Measurements from ENCODE around the gene HOXB4.

The HOXB4 gene

DNA sequence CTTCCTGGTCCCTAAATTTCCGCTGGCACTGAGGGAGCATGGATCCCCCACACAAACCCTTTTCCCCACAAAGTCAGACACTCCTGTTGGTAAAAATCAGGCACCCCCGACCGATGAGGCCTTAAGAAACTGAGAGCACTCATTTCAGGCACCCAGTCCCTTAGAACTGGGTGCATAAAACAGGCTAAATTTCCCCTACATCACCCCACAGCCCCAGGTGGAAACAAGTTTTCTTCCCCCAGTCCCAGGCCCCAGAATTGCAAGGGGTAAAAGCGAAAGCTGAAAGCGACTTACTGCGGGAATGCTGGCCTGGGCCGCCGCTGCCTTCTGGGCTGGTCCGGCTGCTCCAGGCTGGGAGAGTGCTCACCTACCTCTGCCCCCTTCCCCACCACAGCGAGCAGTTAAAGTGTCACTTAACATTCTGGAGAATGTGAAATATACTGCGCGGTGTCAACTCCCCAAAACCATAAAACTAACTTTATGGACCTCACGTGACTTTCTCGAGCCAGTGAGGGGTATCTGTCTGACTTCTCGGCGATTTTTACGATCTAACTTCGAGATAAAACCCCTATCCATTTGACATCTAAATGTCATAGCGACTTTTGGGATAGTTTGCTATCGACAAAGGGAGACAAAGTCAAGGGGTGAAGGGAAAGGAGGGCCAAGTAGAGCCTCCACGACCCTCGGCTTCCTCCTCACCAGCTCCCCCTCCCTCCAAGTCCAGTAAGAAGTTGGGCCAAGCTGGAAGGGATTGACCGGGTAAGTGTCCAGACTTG lies 11.9 kb upstream of the HOXB4 start, which contains the start of gene HOXB3:
Gene HOXB3 (minus strand): TSS at position 411 of the 776 bp plus-strand sequence. CDS start 37,767 bp downstream, outside the sequence.
- Histone ChIP-seq H3K36me3 (ENCODE audit: control insufficient read depth in 2 of 2, insufficient read depth in 2 of 2, low read length in 2 of 2) (peaks cover 3 to 13% of the 10 kb centered on the region in 2 donors), H3K27ac (ENCODE audit: low read depth in 2 of 2, low read length in 2 of 2) (peak within 1 kb of the TSS; percentile 75 to 87), H3K4me3 (ENCODE audit: low read length in 2 of 2) (peak within 1 kb of the TSS; percentile 40 to 53), H3K4me1 (ENCODE audit: control insufficient read depth in 2 of 2, insufficient read depth in 2 of 2, low read length in 2 of 2) (peaks cover 19 to 43% of the 10 kb centered on the region in 2 donors), H3K9ac (ENCODE audit: low read depth in 1 of 2, low read length in 2 of 2) (peak within 1 kb of the TSS; percentile 42 to 54), H3K9me3 (ENCODE audit: control insufficient read depth in 2 of 2, low read length in 2 of 2) (no peaks in the 10 kb centered on the region), H3K27me3 (ENCODE audit: control insufficient read depth in 2 of 2, insufficient read depth in 2 of 2, low read length in 2 of 2) (no peaks in the 10 kb centered on the region)

DNA sequence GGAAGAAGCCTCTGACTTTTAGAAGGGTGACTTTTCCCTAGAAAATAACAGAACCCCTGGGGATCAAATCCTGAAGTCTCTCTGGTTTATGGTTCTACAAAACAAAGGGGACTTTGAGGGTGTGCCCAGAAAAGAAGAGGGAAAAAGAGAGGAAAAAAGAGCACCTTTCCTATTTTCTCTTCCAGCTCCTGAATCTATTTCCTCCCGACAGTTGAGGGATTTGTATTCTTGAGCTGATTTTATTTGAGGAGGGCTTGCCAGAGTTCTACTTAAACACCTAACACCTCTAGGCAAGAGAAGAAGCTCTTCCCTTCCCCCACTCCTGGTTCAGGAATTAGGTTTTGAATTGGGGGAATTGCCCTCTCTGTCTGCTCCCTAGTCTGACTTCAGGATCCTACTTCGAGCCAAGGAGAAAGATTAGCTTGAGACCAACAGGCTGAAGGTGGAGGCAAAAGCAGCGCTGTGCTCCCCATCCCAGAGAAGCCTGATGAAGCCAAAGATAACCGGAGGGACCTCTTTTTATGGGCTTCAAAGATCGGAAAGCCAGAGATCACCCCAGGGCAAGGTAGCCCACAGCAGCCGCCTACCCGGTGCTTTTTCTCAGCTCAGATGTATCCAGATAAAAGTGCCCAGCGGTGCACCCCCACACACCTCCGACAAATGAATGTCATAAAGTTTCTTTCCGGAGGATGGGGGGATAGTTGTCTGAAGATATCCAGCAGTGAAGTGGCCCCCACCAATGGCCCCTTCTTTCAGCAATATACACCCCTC lies 11.1 kb upstream of the HOXB4 start:
- no peaks in the 10 kb centered on the region for H3K9me3 ChIP-seq (ENCODE audit: control insufficient read depth in 2 of 2, low read length in 2 of 2)
- peak overlapping the region; percentile 40 to 53 for H3K4me3 ChIP-seq (ENCODE audit: low read length in 2 of 2)
- peaks cover 19 to 49% of the 10 kb centered on the region in 2 donors for H3K4me1 ChIP-seq (ENCODE audit: control insufficient read depth in 2 of 2, insufficient read depth in 2 of 2, low read length in 2 of 2)
- H3K9ac ChIP-seq (ENCODE audit: low read depth in 1 of 2, low read length in 2 of 2), result peak overlapping the region; percentile 13 to 42
- no peaks in the 10 kb centered on the region for H3K27me3 ChIP-seq (ENCODE audit: control insufficient read depth in 2 of 2, insufficient read depth in 2 of 2, low read length in 2 of 2)
- H3K36me3 ChIP-seq (ENCODE audit: control insufficient read depth in 2 of 2, insufficient read depth in 2 of 2, low read length in 2 of 2), result peaks cover 0 to 6% of the 10 kb centered on the region in 2 donors
- peak overlapping the region; percentile 75 to 87 for H3K27ac ChIP-seq (ENCODE audit: low read depth in 2 of 2, low read length in 2 of 2)

DNA sequence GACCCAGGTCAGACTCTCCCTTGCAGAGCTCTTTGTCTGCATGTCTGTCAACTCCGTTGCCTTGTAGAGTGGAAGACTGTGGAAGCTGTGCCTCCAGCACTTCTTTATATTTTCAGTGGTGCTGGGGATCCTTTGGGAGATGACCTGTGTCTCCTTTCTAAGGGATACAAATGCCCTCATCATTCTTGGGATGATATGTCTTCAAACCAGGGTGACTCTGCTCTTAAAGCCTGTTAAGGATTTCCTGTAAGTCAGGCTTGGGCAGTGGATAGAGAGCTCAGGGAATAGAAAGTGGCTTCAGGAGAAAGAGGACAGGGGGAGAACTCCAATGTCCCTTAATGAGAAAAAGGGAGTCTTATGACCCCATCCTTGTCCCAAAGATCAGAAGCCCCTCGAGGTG lies 10.4 kb upstream of the HOXB4 start:
- peak overlapping the region in 1 of 2 donors; percentile 53 for H3K4me3 ChIP-seq (ENCODE audit: low read length in 2 of 2)
- peak overlapping the region; percentile 75 to 87 for H3K27ac ChIP-seq (ENCODE audit: low read depth in 2 of 2, low read length in 2 of 2)
- no peaks in the 10 kb centered on the region for H3K27me3 ChIP-seq (ENCODE audit: control insufficient read depth in 2 of 2, insufficient read depth in 2 of 2, low read length in 2 of 2)
- H3K9me3 ChIP-seq (ENCODE audit: control insufficient read depth in 2 of 2, low read length in 2 of 2), result no peaks in the 10 kb centered on the region
- H3K9ac ChIP-seq (ENCODE audit: low read depth in 1 of 2, low read length in 2 of 2), result peak overlapping the region; percentile 24 to 42
- peaks cover 19 to 54% of the 10 kb centered on the region in 2 donors for H3K4me1 ChIP-seq (ENCODE audit: control insufficient read depth in 2 of 2, insufficient read depth in 2 of 2, low read length in 2 of 2)
- H3K36me3 ChIP-seq (ENCODE audit: control insufficient read depth in 2 of 2, insufficient read depth in 2 of 2, low read length in 2 of 2), result peaks cover 0 to 7% of the 10 kb centered on the region in 2 donors

DNA sequence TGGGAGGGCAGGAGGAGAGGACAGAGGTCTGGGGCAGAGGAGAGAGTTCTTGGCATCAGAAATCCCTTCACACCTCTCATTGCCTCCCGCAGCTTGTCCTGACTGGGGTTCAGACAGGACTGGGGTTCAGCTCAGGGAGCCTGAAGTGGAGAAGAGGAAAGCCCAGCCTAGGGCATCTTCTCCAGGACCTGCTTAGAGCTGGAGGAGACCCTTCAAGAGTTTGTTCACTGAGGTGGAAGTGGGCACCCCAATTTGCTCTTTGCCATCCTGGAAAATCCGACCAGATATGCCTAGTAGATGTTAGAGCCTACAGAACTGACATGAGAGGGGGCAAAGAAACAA lies 9.9 kb upstream of the HOXB4 start:
- peaks cover 19 to 54% of the 10 kb centered on the region in 2 donors for H3K4me1 ChIP-seq (ENCODE audit: control insufficient read depth in 2 of 2, insufficient read depth in 2 of 2, low read length in 2 of 2)
- H3K4me3 ChIP-seq (ENCODE audit: low read length in 2 of 2), result peak overlapping the region; percentile 24 to 53
- H3K9me3 ChIP-seq (ENCODE audit: control insufficient read depth in 2 of 2, low read length in 2 of 2), result no peaks in the 10 kb centered on the region
- no peaks in the 10 kb centered on the region for H3K27me3 ChIP-seq (ENCODE audit: control insufficient read depth in 2 of 2, insufficient read depth in 2 of 2, low read length in 2 of 2)
- peaks cover 0 to 8% of the 10 kb centered on the region in 2 donors for H3K36me3 ChIP-seq (ENCODE audit: control insufficient read depth in 2 of 2, insufficient read depth in 2 of 2, low read length in 2 of 2)
- H3K9ac ChIP-seq (ENCODE audit: low read depth in 1 of 2, low read length in 2 of 2), result peak overlapping the region in 1 of 2 donors; percentile 24
- H3K27ac ChIP-seq (ENCODE audit: low read depth in 2 of 2, low read length in 2 of 2), result peak overlapping the region; percentile 75 to 87

DNA sequence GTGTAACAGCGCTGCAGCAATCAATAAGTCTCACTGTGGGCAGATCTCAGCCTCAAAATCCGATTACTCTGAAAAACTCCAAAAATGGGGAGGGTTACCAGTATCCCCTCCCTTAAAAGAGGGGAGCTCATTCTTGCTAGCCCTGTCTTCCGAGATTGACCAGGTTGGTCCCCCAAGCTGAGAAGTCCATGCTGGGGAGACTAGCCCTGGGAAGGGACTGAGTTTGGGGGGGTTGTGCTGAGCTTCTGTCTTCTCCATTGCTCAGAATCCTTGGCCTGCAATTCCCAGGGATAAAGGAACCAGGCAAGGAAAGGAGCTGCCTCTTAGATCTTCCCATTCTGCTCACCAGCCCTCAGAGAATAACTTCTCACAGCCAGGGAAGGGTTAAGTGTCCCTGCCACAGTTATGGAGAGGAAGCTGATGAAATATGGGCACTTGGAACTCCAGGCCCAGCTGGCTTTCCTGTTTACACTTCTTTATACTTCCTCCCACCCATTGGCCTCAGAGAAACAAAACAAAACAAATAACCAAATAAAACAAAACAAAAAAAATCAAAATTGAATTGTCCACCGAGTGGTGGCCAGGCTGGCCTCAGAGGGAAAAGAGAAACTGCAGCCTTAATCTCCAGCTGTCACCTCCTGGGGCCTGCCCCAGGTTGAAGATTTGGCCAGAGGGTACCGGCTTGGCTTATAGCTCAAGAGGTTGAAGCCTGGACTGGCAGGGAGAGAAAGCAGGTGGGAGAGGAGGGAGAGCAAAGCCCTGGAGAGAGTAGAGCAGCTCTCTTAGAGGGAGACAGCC lies 9.3 kb upstream of the HOXB4 start:
- Histone ChIP-seq H3K27ac (ENCODE audit: low read depth in 2 of 2, low read length in 2 of 2) (peak overlapping the region; percentile 85 to 87), H3K27me3 (ENCODE audit: control insufficient read depth in 2 of 2, insufficient read depth in 2 of 2, low read length in 2 of 2) (no peaks in the 10 kb centered on the region), H3K4me3 (ENCODE audit: low read length in 2 of 2) (peak overlapping the region; percentile 46 to 83), H3K9me3 (ENCODE audit: control insufficient read depth in 2 of 2, low read length in 2 of 2) (no peaks in the 10 kb centered on the region), H3K4me1 (ENCODE audit: control insufficient read depth in 2 of 2, insufficient read depth in 2 of 2, low read length in 2 of 2) (peaks cover 25 to 57% of the 10 kb centered on the region in 2 donors), H3K36me3 (ENCODE audit: control insufficient read depth in 2 of 2, insufficient read depth in 2 of 2, low read length in 2 of 2) (peaks cover 0 to 6% of the 10 kb centered on the region in 2 donors), H3K9ac (ENCODE audit: low read depth in 1 of 2, low read length in 2 of 2) (peak overlapping the region; percentile 35 to 38)

DNA sequence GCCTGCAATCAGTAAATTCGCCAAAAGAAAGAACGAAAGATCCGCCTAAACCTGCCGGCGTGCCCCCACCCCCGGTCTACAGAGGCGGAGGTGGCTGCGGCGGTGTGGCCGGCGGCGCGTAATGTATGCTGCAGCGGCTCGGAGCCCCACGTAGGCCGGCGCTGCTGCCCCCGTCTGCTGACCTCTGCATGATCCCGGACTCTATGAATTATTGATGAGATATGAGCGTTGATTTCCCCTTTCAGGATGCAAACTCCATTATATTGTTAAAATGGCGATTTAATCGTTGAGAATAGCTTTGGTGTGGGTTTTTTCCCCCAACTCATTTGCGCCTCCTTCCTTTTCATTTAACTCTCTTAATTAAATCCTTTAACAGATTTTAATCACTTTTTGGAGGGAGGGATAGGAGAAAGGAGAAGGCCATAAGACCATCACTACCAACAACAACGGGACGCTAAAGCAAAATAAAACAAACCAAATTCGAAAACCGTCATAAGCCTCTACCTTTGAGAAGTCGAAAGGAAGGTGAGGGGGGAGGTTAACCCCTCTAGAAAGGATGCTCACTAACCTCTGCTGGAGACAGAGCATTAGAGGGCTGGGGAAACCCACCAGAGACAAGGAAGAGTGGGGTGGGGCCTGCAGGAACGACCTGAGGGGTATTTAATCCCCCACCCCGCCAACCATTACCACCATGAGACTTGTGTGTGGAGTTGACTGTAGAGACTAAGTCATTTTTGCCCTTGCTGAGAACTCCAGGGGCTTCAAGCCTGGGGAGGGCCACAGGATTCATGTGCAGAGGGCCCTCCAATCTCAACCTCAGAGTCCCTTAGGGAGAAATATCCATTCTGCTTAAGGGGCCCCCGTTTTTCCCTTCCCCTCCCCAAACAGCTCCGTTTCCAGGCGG lies 8.5 kb upstream of the HOXB4 start:
- Histone ChIP-seq H3K27me3 (ENCODE audit: control insufficient read depth in 2 of 2, insufficient read depth in 2 of 2, low read length in 2 of 2) (no peaks in the 10 kb centered on the region), H3K36me3 (ENCODE audit: control insufficient read depth in 2 of 2, insufficient read depth in 2 of 2, low read length in 2 of 2) (peaks cover 0 to 5% of the 10 kb centered on the region in 2 donors), H3K4me3 (ENCODE audit: low read length in 2 of 2) (peak overlapping the region; percentile 78 to 83), H3K9ac (ENCODE audit: low read depth in 1 of 2, low read length in 2 of 2) (peak overlapping the region; percentile 74 to 76), H3K9me3 (ENCODE audit: control insufficient read depth in 2 of 2, low read length in 2 of 2) (no peaks in the 10 kb centered on the region), H3K4me1 (ENCODE audit: control insufficient read depth in 2 of 2, insufficient read depth in 2 of 2, low read length in 2 of 2) (peaks cover 31 to 57% of the 10 kb centered on the region in 2 donors), H3K27ac (ENCODE audit: low read depth in 2 of 2, low read length in 2 of 2) (peak overlapping the region; percentile 85 to 87)

DNA sequence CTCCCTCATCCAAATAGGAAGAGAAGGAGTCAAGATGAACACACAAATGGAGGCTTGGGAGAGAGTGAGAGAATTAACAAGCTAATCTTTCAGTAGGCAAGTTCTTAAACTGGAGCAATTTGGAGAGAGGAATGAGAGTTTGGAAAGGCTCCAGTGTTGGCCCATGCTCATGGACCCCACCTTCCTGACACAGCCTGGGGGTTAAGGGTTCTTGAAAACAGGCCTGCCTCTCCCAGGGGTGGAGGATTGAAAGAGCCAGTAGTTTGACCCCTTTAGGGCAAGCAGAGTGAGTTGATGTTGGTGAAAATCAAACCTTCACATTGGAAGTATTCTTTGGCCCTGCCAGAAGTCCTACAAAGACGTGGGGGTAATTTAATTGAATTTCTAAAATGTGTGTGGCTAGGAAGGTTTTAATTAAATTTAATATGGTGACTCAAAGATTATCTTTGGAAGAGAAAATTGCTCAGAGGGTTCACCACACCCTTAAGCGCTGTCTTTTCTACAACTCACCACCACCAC lies 6.1 kb upstream of the HOXB4 start:
- H3K27ac ChIP-seq (ENCODE audit: low read depth in 2 of 2, low read length in 2 of 2), result peak overlapping the region in 1 of 2 donors; percentile 72
- H3K36me3 ChIP-seq (ENCODE audit: control insufficient read depth in 2 of 2, insufficient read depth in 2 of 2, low read length in 2 of 2), result peaks cover 0 to 3% of the 10 kb centered on the region in 2 donors
- no peak overlapping the region for H3K9ac ChIP-seq (ENCODE audit: low read depth in 1 of 2, low read length in 2 of 2)
- no peak overlapping the region for H3K4me3 ChIP-seq (ENCODE audit: low read length in 2 of 2)
- no peaks in the 10 kb centered on the region for H3K9me3 ChIP-seq (ENCODE audit: control insufficient read depth in 2 of 2, low read length in 2 of 2)
- peaks cover 34 to 56% of the 10 kb centered on the region in 2 donors for H3K4me1 ChIP-seq (ENCODE audit: control insufficient read depth in 2 of 2, insufficient read depth in 2 of 2, low read length in 2 of 2)
- peaks cover 2 to 4% of the 10 kb centered on the region in 2 donors for H3K27me3 ChIP-seq (ENCODE audit: control insufficient read depth in 2 of 2, insufficient read depth in 2 of 2, low read length in 2 of 2)

DNA sequence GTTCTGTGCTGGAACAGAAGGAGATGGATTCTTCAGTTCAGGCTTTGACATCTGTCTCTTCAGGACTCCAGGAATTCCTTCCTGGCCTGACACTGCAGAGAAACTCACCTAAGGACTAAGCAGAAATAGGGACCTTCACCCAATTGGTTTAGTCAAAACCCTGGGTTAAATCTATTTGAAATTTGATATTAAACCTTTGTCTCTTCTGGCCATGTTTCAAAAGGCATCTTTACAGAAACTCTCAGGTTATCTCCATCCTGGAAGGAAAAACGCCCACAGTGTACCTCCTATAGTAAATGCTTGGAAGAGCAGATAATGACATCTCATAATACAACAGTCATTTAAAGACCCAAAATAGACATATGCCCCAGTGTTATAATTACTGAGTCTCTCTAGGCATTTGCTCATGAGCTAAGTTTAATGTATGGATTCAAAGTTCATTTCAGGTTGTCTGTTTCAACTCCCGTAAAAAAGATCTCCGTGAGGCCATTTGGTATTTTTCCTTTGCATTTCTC lies 5.6 kb upstream of the HOXB4 start:
- Histone ChIP-seq H3K27me3 (ENCODE audit: control insufficient read depth in 2 of 2, insufficient read depth in 2 of 2, low read length in 2 of 2) (peaks cover 2 to 4% of the 10 kb centered on the region in 2 donors), H3K27ac (ENCODE audit: low read depth in 2 of 2, low read length in 2 of 2) (peak overlapping the region in 1 of 2 donors; percentile 38), H3K9me3 (ENCODE audit: control insufficient read depth in 2 of 2, low read length in 2 of 2) (no peaks in the 10 kb centered on the region), H3K4me3 (ENCODE audit: low read length in 2 of 2) (no peak overlapping the region), H3K4me1 (ENCODE audit: control insufficient read depth in 2 of 2, insufficient read depth in 2 of 2, low read length in 2 of 2) (peaks cover 39 to 61% of the 10 kb centered on the region in 2 donors), H3K36me3 (ENCODE audit: control insufficient read depth in 2 of 2, insufficient read depth in 2 of 2, low read length in 2 of 2) (peaks cover 0 to 3% of the 10 kb centered on the region in 2 donors), H3K9ac (ENCODE audit: low read depth in 1 of 2, low read length in 2 of 2) (no peak overlapping the region)

DNA sequence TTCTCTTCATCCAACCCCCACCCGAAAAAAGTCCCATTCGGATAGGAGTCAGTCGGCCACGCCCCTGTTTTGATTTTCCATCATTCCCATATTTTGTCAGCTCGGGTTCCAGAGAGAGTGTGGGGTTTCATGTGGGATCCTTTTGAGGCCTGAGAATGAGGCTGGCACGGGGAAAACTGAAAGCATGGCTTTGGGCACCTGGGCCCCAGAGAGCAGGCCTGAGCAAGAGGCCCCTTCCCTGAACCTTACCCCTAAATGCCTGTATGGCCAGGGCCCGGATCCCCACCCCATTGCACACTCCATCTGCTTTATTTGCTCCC lies 4.6 kb upstream of the HOXB4 start:
- Histone ChIP-seq H3K4me3 (ENCODE audit: low read length in 2 of 2) (peak overlapping the region; percentile 55 to 69), H3K27ac (ENCODE audit: low read depth in 2 of 2, low read length in 2 of 2) (peak overlapping the region; percentile 75 to 83), H3K9ac (ENCODE audit: low read depth in 1 of 2, low read length in 2 of 2) (peak overlapping the region in 1 of 2 donors; percentile 27), H3K4me1 (ENCODE audit: control insufficient read depth in 2 of 2, insufficient read depth in 2 of 2, low read length in 2 of 2) (peaks cover 42 to 57% of the 10 kb centered on the region in 2 donors), H3K36me3 (ENCODE audit: control insufficient read depth in 2 of 2, insufficient read depth in 2 of 2, low read length in 2 of 2) (peaks cover 0 to 3% of the 10 kb centered on the region in 2 donors), H3K27me3 (ENCODE audit: control insufficient read depth in 2 of 2, insufficient read depth in 2 of 2, low read length in 2 of 2) (peaks cover 2 to 4% of the 10 kb centered on the region in 2 donors), H3K9me3 (ENCODE audit: control insufficient read depth in 2 of 2, low read length in 2 of 2) (no peaks in the 10 kb centered on the region)
